WTC11 (cell line): Measurements from ENCODE around the gene SCNM1. TPM values are rescaled to one million over a fixed set of nuclear protein-coding genes. Genes with fewer than 3 reads are reported as not detected.

Source experiments
- ATAC-seq: fragments of 200-7000 bp; cut with Tn5 transposase; 2 replicates; pipeline ENCODE4 v1.10.0; 2021; ENCODE audit warnings: mild to moderate bottlenecking, moderate library complexity
- Bru-seq: library from RNA; stranded (reverse); fragments of 400-500 nt; gene quantifications from one replicate; lab custom pipeline; 2021; lab: Mats Ljungman, UMichigan
- CTCF ChIA-PET: fragments of 300-600 bp; sonication (Branson Sonifier 250); formaldehyde crosslinking; loops from one replicate; lab custom pipeline; 2021; ENCODE audit warnings: antibody characterized with exemption; lab: Charles Lee
- POLR2A ChIA-PET: fragments of 350-600 bp; sonication (Branson Sonifier 250); formaldehyde crosslinking; loops from one replicate; lab custom pipeline; 2021; ENCODE audit warnings: antibody characterized with exemption; lab: Charles Lee
- DNase-seq: peaks from one replicate; pipeline ENCODE4 v3.0.0; 2021; ENCODE audit warnings: low spot score
- H3K27ac Mint-ChIP-seq: 2 replicates; pipeline ENCODE4 v1.8.0; 2021; ENCODE audit warnings: mixed read lengths
- H3K27me3 Mint-ChIP-seq: 2 replicates; pipeline ENCODE4 v1.8.0; 2021; ENCODE audit warnings: low read depth, mild to moderate bottlenecking, moderate library complexity, mixed read lengths
- H3K36me3 Mint-ChIP-seq: 2 replicates; pipeline ENCODE4 v1.8.0; 2021; ENCODE audit warnings: mixed read lengths
- H3K4me1 Mint-ChIP-seq: 2 replicates; pipeline ENCODE4 v1.8.0; 2022; ENCODE audit warnings: mixed read lengths
- H3K4me3 Mint-ChIP-seq: 2 replicates; pipeline ENCODE4 v1.8.0; 2021; ENCODE audit warnings: mild to moderate bottlenecking, moderate library complexity, mixed read lengths
- H3K9me3 Mint-ChIP-seq: 2 replicates; pipeline ENCODE4 v1.8.0; 2021; ENCODE audit warnings: mixed read lengths
- CREM ChIP-seq: sonication (generic); formaldehyde crosslinking; IDR thresholded peaks from 2 replicates; pipeline ENCODE4 v1.8.1; 2022; ENCODE audit warnings: mild to moderate bottlenecking, missing genetic modification reagents, moderate library complexity
- GABPB1 ChIP-seq: sonication (generic); formaldehyde crosslinking; IDR thresholded peaks from 2 replicates; pipeline ENCODE4 v1.8.1; 2023; ENCODE audit warnings: mild to moderate bottlenecking, missing genetic modification reagents
- JUN ChIP-seq: sonication (generic); formaldehyde crosslinking; IDR thresholded peaks from 2 replicates; pipeline ENCODE4 v1.8.0; 2023; ENCODE audit warnings: mild to moderate bottlenecking, missing genetic modification reagents
- KAT7 ChIP-seq: sonication (generic); formaldehyde crosslinking; IDR thresholded peaks from 2 replicates; pipeline ENCODE4 v1.8.1; 2023; ENCODE audit warnings: missing genetic modification reagents, mild to moderate bottlenecking, borderline replicate concordance
- NR2C2 ChIP-seq: sonication (generic); formaldehyde crosslinking; IDR thresholded peaks from 2 replicates; pipeline ENCODE4 v1.8.0; 2022; ENCODE audit warnings: mild to moderate bottlenecking, missing genetic modification reagents
- SP1 ChIP-seq: sonication (generic); formaldehyde crosslinking; conservative IDR thresholded peaks from 2 replicates; pipeline ENCODE4 v1.8.1; 2022; ENCODE audit warnings: missing genetic modification reagents
- TCF7 ChIP-seq: sonication (generic); formaldehyde crosslinking; IDR thresholded peaks from 2 replicates; pipeline ENCODE4 v1.8.0; 2022; ENCODE audit warnings: mild to moderate bottlenecking, low read depth, missing genetic modification reagents, moderate library complexity
- TEAD1 ChIP-seq: sonication (generic); formaldehyde crosslinking; IDR thresholded peaks from 2 replicates; pipeline ENCODE4 v1.8.0; 2022; ENCODE audit warnings: mild to moderate bottlenecking, missing genetic modification reagents
- ZNF219 ChIP-seq: sonication (generic); formaldehyde crosslinking; IDR thresholded peaks from 2 replicates; pipeline ENCODE4 v1.8.0; 2023; ENCODE audit warnings: missing genetic modification reagents, mild to moderate bottlenecking, borderline replicate concordance
- ZNF232 ChIP-seq: sonication (generic); formaldehyde crosslinking; IDR thresholded peaks from 2 replicates; pipeline ENCODE4 v1.8.0; 2022; ENCODE audit warnings: mild to moderate bottlenecking, missing genetic modification reagents
- long read RNA-seq, 3 experiments: library from RNA in 1 of 3; library from capped mRNA in 1 of 3; library from polyadenylated mRNA in 1 of 3; unstranded in 2 of 3; stranded (forward) in 1 of 3; transcript quantifications; one replicate each; pipeline ENCODE4 v2.0.0, GENCODE V29; 2021
- total RNA-seq: library from RNA; stranded (reverse); gene quantifications from 3 replicates; pipeline ENCODE4 v1.2.3, GENCODE V29; 2021
- TF ChIP-seq, protein P1 (sequence below): sonication (generic); formaldehyde crosslinking; IDR thresholded peaks from 2 replicates; pipeline ENCODE4 v1.8.1; 2023; ENCODE audit warnings: mild to moderate bottlenecking, moderate library complexity, missing genetic modification reagents
- TF ChIP-seq, protein P2 (sequence below): fragments of 250-450 bp; sonication (Bioruptor Pico); conservative IDR thresholded peaks from 2 replicates; pipeline ENCODE4 v1.9.0; 2021; ENCODE audit warnings: mild to moderate bottlenecking
- TF ChIP-seq, protein P3 (sequence below): sonication (generic); formaldehyde crosslinking; IDR thresholded peaks from 2 replicates; pipeline ENCODE4 v1.8.0; 2022; ENCODE audit warnings: missing genetic modification reagents
- TF ChIP-seq, protein P4 (sequence below): sonication (generic); formaldehyde crosslinking; IDR thresholded peaks from 2 replicates; pipeline ENCODE4 v1.8.0; 2023; ENCODE audit warnings: missing genetic modification reagents, mild to moderate bottlenecking, borderline replicate concordance
- TF ChIP-seq, protein P5 (sequence below): sonication (generic); formaldehyde crosslinking; IDR thresholded peaks from 2 replicates; pipeline ENCODE4 v1.8.1; 2022; ENCODE audit warnings: mild to moderate bottlenecking, moderate library complexity, missing genetic modification reagents
- TF ChIP-seq, protein P6 (sequence below): sonication (generic); formaldehyde crosslinking; IDR thresholded peaks from 2 replicates; pipeline ENCODE4 v1.8.0; 2022; ENCODE audit warnings: mild to moderate bottlenecking, missing genetic modification reagents

Gene SCNM1, protein sequence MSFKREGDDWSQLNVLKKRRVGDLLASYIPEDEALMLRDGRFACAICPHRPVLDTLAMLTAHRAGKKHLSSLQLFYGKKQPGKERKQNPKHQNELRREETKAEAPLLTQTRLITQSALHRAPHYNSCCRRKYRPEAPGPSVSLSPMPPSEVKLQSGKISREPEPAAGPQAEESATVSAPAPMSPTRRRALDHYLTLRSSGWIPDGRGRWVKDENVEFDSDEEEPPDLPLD
- total RNA-seq, result 35.3 to 45.3 TPM (median 35.8 TPM) in 3 replicates
- percentile 84 among the genes with signal in this experiment for Bru-seq, nascent RNA
- long read RNA-seq, experiment 1, transcript SCNM1-201 (7 exons, 869 nt), result minor isoform, 11 of 65 reads
- long read RNA-seq, experiment 1, transcript SCNM1-202 (7 exons, 2,016 nt), result major isoform, 33 of 65 reads
- long read RNA-seq, experiment 1, partial matches to known transcripts, result 0 of 65 reads
- long read RNA-seq, experiment 1, other reads (novel, unspliced or antisense), result 17 of 65 reads
- long read RNA-seq, experiment 2, transcript SCNM1-201 (7 exons, 869 nt), result minor isoform, 5 of 39 reads
- long read RNA-seq, experiment 2, transcript SCNM1-202 (7 exons, 2,016 nt), result major isoform, 19 of 39 reads
- long read RNA-seq, experiment 2, partial matches to known transcripts, result 2 of 39 reads
- long read RNA-seq, experiment 2, other reads (novel, unspliced or antisense), result 10 of 39 reads
- long read RNA-seq, experiment 3, transcript SCNM1-201 (7 exons, 869 nt), result minor isoform, 9 of 71 reads
- long read RNA-seq, experiment 3, transcript SCNM1-202 (7 exons, 2,016 nt), result major isoform, 55 of 71 reads
- long read RNA-seq, experiment 3, partial matches to known transcripts, result 1 of 71 reads
- long read RNA-seq, experiment 3, other reads (novel, unspliced or antisense), result 6 of 71 reads

DNA sequence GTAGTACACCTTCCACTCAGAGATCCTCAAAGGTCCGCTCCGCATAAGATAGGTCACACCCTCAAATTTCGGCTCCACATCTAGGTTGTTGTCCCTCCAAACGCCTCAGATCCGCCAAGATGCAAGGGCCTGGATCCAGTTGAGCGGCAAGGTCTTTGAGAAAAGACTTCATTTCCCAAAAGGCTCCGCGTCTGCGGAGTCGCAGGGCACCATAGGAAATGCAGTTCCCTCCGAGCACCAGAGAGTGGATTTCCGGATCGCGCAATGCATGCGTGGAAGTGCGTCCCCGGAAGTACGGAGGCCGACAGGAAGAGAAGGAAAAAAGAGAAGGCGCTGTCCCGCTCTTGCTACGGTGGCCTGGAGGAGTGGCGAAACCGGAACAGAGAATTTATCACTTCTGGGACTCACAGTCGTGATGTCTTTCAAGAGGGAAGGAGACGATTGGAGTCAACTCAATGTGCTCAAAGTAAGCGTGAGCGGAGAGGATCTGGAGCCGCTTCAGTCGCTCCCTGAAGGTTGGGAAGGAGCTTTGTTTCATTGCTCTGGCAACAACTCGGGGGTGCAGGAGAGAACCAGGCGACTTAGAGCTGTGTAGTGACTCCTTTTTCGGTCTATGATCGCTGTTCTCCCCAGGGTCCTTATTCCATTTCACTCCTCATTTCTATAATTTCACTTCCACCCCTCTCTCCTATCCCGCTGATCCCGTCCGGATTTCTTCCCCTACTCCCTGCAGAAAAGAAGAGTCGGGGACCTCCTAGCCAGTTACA, at the start of gene SCNM1, which contains the start of gene LYSMD1:
SCNM1 (plus strand) TSS at position 407 of the 767 bp plus-strand sequence; CDS start at position 416, 9 bp downstream.
LYSMD1 (minus strand) TSS at position 165 of the 767 bp plus-strand sequence. CDS start 644 bp downstream, outside the sequence.
- POLR2A ChIA-PET, result interaction anchor here (0.5 to 1.3 kb wide), 7 partner anchors 21 to 106 kb away, joined by 3 to 5 read pairs (median 3); partner anchors contain the start of genes MLLT11 and VPS72
- Mint-ChIP-seq H3K27me3 (no peaks in the 10 kb centered on the region; the same call in 1 of the 2 replicates), H3K4me3 (peak within 1 kb of the TSS; percentile 99), H3K9me3 (no peaks in the 10 kb centered on the region), H3K4me1 (peaks cover 15% of the 10 kb centered on the region), H3K36me3 (peaks cover 28% of the 10 kb centered on the region), H3K27ac (peak within 1 kb of the TSS; percentile 99)
- peak; percentile 90 for ATAC-seq
- CTCF ChIA-PET, result interaction anchor here (0.8 to 4.1 kb wide), 11 partner anchors 9 to 628 kb away, joined by 3 to 39 read pairs (median 5); partner anchors contain the start of genes C1orf56, CDC42SE1, GABPB2 and MLLT11
- DNase-seq, result peak; percentile 92
- TF ChIP-seq SP1 (CRISPR knock-in tag) (peak; percentile 84), KAT7 (0 out of 2 replicates have a peak, but pooled peaks have one; percentile 22), TCF7 (CRISPR knock-in tag) (no peak), ZNF219 (CRISPR knock-in tag) (no peak), ZNF232 (CRISPR knock-in tag) (peak; percentile 88; the same call in 1 of the 2 replicates), CREM (CRISPR knock-in tag) (peak; percentile 85), TEAD1 (CRISPR knock-in tag) (peak; percentile 79), GABPB1 (CRISPR knock-in tag) (peak; percentile 94), NR2C2 (CRISPR knock-in tag) (no peak), JUN (CRISPR knock-in tag) (no peak)
- TF ChIP-seq, protein P1, sequence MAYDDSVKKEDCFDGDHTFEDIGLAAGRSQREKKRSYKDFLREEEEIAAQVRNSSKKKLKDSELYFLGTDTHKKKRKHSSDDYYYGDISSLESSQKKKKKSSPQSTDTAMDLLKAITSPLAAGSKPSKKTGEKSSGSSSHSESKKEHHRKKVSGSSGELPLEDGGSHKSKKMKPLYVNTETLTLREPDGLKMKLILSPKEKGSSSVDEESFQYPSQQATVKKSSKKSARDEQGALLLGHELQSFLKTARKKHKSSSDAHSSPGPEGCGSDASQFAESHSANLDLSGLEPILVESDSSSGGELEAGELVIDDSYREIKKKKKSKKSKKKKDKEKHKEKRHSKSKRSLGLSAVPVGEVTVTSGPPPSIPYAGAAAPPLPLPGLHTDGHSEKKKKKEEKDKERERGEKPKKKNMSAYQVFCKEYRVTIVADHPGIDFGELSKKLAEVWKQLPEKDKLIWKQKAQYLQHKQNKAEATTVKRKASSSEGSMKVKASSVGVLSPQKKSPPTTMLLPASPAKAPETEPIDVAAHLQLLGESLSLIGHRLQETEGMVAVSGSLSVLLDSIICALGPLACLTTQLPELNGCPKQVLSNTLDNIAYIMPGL (CRISPR knock-in tag), result peak; percentile 66; the same call in 1 of the 2 replicates
- TF ChIP-seq, protein P2, sequence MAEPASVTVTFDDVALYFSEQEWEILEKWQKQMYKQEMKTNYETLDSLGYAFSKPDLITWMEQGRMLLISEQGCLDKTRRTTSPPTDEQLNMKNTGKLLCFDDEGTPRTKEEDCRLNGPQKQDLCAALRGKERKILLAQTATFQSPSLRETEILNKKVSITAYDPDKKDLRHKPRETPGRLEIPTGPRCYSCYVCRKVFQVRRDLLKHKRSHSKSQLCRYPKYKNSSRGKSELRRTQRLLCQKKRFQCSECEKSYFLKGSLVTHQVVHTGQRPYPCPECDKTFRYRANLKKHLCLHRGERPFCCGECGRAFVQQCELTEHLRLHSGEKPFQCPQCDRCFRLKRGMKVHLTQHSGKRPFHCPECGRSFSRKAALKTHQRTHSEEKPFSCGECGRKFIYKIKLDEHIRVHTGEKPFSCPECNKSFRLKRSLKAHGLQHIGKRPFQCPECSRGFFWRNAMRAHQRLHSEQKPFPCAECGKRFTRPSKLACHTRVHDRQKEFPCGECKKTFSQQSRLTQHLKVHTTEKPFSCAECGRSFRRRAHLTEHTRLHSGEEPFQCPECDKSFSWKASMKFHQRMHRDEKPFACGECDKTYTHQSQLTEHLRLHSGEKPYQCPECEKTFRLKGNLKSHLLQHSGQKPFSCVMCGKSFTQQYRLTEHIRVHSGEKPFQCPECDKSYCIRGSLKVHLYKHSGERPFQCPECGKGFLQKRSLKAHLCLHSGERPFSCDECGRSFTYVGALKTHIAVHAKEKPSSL (CRISPR knock-in tag), result no peak
- TF ChIP-seq, protein P3, sequence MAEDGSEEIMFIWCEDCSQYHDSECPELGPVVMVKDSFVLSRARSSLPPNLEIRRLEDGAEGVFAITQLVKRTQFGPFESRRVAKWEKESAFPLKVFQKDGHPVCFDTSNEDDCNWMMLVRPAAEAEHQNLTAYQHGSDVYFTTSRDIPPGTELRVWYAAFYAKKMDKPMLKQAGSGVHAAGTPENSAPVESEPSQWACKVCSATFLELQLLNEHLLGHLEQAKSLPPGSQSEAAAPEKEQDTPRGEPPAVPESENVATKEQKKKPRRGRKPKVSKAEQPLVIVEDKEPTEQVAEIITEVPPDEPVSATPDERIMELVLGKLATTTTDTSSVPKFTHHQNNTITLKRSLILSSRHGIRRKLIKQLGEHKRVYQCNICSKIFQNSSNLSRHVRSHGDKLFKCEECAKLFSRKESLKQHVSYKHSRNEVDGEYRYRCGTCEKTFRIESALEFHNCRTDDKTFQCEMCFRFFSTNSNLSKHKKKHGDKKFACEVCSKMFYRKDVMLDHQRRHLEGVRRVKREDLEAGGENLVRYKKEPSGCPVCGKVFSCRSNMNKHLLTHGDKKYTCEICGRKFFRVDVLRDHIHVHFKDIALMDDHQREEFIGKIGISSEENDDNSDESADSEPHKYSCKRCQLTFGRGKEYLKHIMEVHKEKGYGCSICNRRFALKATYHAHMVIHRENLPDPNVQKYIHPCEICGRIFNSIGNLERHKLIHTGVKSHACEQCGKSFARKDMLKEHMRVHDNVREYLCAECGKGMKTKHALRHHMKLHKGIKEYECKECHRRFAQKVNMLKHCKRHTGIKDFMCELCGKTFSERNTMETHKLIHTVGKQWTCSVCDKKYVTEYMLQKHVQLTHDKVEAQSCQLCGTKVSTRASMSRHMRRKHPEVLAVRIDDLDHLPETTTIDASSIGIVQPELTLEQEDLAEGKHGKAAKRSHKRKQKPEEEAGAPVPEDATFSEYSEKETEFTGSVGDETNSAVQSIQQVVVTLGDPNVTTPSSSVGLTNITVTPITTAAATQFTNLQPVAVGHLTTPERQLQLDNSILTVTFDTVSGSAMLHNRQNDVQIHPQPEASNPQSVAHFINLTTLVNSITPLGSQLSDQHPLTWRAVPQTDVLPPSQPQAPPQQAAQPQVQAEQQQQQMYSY, result 0 out of 2 replicates have a peak, but pooled peaks have one; percentile 6
- TF ChIP-seq, protein P4, sequence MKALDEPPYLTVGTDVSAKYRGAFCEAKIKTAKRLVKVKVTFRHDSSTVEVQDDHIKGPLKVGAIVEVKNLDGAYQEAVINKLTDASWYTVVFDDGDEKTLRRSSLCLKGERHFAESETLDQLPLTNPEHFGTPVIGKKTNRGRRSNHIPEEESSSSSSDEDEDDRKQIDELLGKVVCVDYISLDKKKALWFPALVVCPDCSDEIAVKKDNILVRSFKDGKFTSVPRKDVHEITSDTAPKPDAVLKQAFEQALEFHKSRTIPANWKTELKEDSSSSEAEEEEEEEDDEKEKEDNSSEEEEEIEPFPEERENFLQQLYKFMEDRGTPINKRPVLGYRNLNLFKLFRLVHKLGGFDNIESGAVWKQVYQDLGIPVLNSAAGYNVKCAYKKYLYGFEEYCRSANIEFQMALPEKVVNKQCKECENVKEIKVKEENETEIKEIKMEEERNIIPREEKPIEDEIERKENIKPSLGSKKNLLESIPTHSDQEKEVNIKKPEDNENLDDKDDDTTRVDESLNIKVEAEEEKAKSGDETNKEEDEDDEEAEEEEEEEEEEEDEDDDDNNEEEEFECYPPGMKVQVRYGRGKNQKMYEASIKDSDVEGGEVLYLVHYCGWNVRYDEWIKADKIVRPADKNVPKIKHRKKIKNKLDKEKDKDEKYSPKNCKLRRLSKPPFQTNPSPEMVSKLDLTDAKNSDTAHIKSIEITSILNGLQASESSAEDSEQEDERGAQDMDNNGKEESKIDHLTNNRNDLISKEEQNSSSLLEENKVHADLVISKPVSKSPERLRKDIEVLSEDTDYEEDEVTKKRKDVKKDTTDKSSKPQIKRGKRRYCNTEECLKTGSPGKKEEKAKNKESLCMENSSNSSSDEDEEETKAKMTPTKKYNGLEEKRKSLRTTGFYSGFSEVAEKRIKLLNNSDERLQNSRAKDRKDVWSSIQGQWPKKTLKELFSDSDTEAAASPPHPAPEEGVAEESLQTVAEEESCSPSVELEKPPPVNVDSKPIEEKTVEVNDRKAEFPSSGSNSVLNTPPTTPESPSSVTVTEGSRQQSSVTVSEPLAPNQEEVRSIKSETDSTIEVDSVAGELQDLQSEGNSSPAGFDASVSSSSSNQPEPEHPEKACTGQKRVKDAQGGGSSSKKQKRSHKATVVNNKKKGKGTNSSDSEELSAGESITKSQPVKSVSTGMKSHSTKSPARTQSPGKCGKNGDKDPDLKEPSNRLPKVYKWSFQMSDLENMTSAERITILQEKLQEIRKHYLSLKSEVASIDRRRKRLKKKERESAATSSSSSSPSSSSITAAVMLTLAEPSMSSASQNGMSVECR (CRISPR knock-in tag), result peak; percentile 68; the same call in 1 of the 2 replicates
- TF ChIP-seq, protein P5, sequence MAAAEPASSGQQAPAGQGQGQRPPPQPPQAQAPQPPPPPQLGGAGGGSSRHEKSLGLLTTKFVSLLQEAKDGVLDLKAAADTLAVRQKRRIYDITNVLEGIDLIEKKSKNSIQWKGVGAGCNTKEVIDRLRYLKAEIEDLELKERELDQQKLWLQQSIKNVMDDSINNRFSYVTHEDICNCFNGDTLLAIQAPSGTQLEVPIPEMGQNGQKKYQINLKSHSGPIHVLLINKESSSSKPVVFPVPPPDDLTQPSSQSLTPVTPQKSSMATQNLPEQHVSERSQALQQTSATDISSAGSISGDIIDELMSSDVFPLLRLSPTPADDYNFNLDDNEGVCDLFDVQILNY, result peak; percentile 65
- TF ChIP-seq, protein P6, sequence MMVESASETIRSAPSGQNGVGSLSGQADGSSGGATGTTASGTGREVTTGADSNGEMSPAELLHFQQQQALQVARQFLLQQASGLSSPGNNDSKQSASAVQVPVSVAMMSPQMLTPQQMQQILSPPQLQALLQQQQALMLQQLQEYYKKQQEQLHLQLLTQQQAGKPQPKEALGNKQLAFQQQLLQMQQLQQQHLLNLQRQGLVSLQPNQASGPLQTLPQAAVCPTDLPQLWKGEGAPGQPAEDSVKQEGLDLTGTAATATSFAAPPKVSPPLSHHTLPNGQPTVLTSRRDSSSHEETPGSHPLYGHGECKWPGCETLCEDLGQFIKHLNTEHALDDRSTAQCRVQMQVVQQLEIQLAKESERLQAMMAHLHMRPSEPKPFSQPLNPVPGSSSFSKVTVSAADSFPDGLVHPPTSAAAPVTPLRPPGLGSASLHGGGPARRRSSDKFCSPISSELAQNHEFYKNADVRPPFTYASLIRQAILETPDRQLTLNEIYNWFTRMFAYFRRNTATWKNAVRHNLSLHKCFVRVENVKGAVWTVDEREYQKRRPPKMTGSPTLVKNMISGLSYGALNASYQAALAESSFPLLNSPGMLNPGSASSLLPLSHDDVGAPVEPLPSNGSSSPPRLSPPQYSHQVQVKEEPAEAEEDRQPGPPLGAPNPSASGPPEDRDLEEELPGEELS (CRISPR knock-in tag), result no peak; the same call in 1 of the 2 replicates
